ENCODE results near the gene STK32A. TPM values are rescaled to one million over a fixed set of nuclear protein-coding genes. Genes with fewer than 3 reads are reported as not detected.

STK32A gene
- total and polyA plus RNA-seq, 11 donors, result 0.15 to 1.4 (median 0.30) TPM

GRCh38 chr5:147348046-147348445, 113.2 kb downstream of the STK32A start:
- no peaks in the 10 kb centered on the region for H3K36me3 ChIP-seq
- H3K27ac ChIP-seq, result no peak overlapping the region
- H3K9me3 ChIP-seq, result no peaks in the 10 kb centered on the region
- intact Hi-C loops (cut with DNase I), result no loop called here
- 90 to 92% (median 91%) methylated on average over 2 of the region's 2 CpGs for WGBS, 4 donors
- H3K4me3 ChIP-seq, result no peak overlapping the region
- no peaks in the 10 kb centered on the region for H3K4me1 ChIP-seq
- DNase-seq (no peak), ATAC-seq (no peak)
- TF ChIP-seq POLR2A (IDR thresholded peaks at IDR 0.05), result no peak
- TF ChIP-seq CTCF (IDR thresholded peaks at IDR 0.05), result no peak
- no peaks in the 10 kb centered on the region for H3K27me3 ChIP-seq

- no peaks in the 10 kb centered on the region for H3K36me3 ChIP-seq
- H3K9me3 ChIP-seq, result no peaks in the 10 kb centered on the region
- 88 to 94% (median 92%) methylated on average over 5 of the region's 5 CpGs for WGBS, 4 donors
- no peaks in the 10 kb centered on the region for H3K4me1 ChIP-seq
- no peaks in the 10 kb centered on the region for H3K27me3 ChIP-seq
- H3K27ac ChIP-seq, result no peak overlapping the region
- DNase-seq, result no peak
- no peak for ATAC-seq
- TF ChIP-seq POLR2A (IDR thresholded peaks at IDR 0.05), result no peak
- TF ChIP-seq CTCF (IDR thresholded peaks at IDR 0.05), result no peak
- no peak overlapping the region for H3K4me3 ChIP-seq
- intact Hi-C loops (cut with DNase I), result no loop called here
These were observed 113.6 kb downstream of the STK32A start for GRCh38 chr5:147348451-147348850.

GRCh38 chr5:147349241-147349640, 114.4 kb downstream of the STK32A start:
- DNase-seq, result no peak
- Histone ChIP-seq H3K4me3 (no peak overlapping the region), H3K27ac (no peak overlapping the region), H3K9me3 (no peaks in the 10 kb centered on the region), H3K27me3 (no peaks in the 10 kb centered on the region), H3K36me3 (no peaks in the 10 kb centered on the region), H3K4me1 (no peaks in the 10 kb centered on the region)
- WGBS, 4 donors, result 38 to 63% (median 46%) methylated on average over 2 of the region's 2 CpGs
- intact Hi-C loops (cut with DNase I), result no loop called here
- no peak for ATAC-seq
- TF ChIP-seq POLR2A (IDR thresholded peaks at IDR 0.05) (no peak), CTCF (IDR thresholded peaks at IDR 0.05) (no peak)

- H3K27me3 ChIP-seq, result no peaks in the 10 kb centered on the region
- no peaks in the 10 kb centered on the region for H3K36me3 ChIP-seq
- no peak for DNase-seq
- intact Hi-C loops (cut with DNase I), result no loop called here
- no peak overlapping the region for H3K4me3 ChIP-seq
- WGBS, 4 donors, result 68 to 83% (median 77%) methylated on average over 1 of the region's 1 CpG
- no peak for ATAC-seq
- no peaks in the 10 kb centered on the region for H3K4me1 ChIP-seq
- no peak overlapping the region for H3K27ac ChIP-seq
- no peaks in the 10 kb centered on the region for H3K9me3 ChIP-seq
- TF ChIP-seq POLR2A (IDR thresholded peaks at IDR 0.05) (no peak), CTCF (IDR thresholded peaks at IDR 0.05) (no peak)
These were observed 124.3 kb downstream of the STK32A start for GRCh38 chr5:147359101-147359500.

All from heart left ventricle (tissue), 16 donors.